GM20000 (cell line): ENCODE results near the gene WDR41.
A peak's percentile ranks its signal among the peaks of the same experiment; 100 is the strongest.
"Not testable (repeated sequence)": the region's sequence is repeated elsewhere in the genome, so short reads cannot be mapped to it uniquely, and the experiment has no call there.

Experiments used
- DNase-seq: peaks from one replicate; pipeline ENCODE4 v3.0.0; 2012; ENCODE audit warnings: low spot score
- TF ChIP-seq, protein P1 (sequence below): IDR thresholded peaks from 2 replicates; pipeline ENCODE4 v1.5.1; 2012; ENCODE audit warnings: mild to moderate bottlenecking, control low read depth; ENCODE audit errors: extremely low read depth, missing control alignments

The WDR41 gene

GRCh38 chr5:77491783-77492652, at the start of gene WDR41:
Gene WDR41 (minus strand): TSS chr5:77492316. CDS start chr5:77492220, 96 bp downstream.
- DNase-seq, result peak; percentile 92
- TF ChIP-seq, protein P1, sequence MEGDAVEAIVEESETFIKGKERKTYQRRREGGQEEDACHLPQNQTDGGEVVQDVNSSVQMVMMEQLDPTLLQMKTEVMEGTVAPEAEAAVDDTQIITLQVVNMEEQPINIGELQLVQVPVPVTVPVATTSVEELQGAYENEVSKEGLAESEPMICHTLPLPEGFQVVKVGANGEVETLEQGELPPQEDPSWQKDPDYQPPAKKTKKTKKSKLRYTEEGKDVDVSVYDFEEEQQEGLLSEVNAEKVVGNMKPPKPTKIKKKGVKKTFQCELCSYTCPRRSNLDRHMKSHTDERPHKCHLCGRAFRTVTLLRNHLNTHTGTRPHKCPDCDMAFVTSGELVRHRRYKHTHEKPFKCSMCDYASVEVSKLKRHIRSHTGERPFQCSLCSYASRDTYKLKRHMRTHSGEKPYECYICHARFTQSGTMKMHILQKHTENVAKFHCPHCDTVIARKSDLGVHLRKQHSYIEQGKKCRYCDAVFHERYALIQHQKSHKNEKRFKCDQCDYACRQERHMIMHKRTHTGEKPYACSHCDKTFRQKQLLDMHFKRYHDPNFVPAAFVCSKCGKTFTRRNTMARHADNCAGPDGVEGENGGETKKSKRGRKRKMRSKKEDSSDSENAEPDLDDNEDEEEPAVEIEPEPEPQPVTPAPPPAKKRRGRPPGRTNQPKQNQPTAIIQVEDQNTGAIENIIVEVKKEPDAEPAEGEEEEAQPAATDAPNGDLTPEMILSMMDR, result peak; percentile 90

DNA sequence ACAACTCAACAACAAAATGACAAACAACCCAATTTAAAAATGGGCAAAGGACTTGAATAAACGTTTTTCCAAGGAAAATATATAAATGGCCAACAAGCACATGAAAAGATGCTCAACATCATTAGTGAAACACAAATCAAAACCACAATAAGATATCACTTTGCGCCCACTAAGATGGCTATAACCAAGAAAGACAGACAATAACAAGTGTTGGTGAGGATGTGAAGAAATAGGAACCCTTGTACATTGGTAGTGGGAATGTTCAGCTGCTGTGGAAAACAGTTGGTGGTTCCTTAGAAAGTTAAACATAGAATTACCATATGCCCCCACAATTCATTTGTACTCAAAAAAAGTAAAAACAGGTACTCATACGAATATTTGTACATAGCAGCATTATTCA, 39.2 kb upstream of the WDR41 start:
- TF ChIP-seq, protein P1, result no peak

GRCh38 chr5:77518304-77518703, 26.2 kb upstream of the WDR41 start:
- TF ChIP-seq, protein P1, result no peak
- no peak for DNase-seq

More for the DNA sequence above, 39.2 kb upstream of the WDR41 start:
- DNase-seq, result no peak

DNA sequence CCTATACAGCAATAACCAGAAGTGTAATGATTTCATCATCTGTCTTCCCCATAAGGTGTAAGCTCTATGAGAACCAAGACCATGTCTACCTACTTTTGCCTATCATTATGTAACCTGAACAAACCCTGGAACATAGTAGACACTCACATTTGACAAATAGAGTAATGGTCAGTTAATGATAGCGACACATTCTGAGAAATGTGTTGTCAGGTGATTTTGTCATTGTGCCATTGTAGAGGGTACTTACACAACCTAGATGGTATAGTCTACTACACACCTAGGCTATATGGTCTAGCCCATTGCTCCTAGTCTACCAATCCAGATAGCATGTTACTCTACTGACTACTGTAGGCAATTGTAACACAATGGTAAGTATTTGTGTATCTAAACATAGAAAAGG, 22.3 kb upstream of the WDR41 start:
- TF ChIP-seq, protein P1, result no peak
- no peak for DNase-seq

DNA sequence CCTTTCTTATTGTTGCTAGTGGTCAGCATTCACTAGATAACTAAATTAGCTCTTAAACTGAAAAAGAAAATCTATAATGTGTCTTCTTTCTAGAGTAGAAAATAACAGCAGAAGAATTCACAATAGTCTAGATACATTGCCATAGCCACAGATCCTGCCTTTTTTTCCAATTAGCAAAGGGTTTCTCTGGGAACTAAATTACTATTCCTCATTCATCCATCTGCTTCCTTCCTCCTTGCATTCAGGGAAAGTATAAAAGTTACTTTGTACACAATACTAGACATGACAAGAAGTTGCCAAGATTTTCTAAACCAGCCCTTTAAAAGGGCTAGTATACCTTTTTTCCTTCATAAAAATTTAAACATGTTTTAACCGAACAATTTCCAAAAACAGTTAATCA, 21.2 kb upstream of the WDR41 start:
- DNase-seq, result no peak
- TF ChIP-seq, protein P1, result no peak

DNA sequence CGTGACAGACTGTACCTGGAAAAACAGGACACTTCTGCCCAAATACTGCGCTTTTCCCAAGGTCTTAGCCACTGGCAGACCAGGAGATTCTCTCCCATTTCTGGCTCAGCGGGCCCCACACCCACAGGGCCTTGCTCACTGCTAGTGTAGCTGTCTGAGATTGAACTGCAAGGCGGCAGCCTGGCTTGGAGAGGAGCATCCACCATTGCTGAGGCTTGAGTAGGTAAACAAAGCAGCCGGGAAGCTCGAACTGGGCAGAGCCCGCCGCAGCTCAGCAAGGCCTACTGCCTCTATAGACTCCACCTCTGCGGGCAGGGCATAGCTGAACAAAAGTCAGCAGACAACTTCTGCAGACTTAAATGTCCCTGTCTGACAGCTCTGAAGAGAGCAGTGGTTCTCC, 9.0 kb upstream of the WDR41 start:
- DNase-seq, result not testable (repeated sequence)

- TF ChIP-seq, protein P1, result no peak
These were observed 7.9 kb upstream of the WDR41 start for GRCh38 chr5:77499973-77500372.

DNA sequence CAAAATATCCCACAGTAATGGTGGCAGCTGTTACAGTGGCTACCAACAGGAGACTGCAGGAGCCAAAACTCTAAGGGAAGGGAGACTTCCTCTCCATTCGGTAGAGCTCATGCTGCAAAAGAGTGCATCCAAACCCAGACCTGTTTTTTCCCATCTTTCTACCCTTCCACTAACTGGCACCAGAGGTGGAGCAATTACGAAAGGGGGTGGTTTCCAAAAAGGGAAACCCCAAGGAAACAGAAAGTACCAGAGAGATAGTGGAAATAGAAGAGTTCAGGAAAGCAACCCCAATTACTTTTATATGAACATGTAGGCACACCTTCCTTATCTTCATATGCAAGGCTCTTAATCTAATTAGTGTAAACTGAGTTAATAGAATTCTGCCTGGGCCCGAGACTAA, 7.3 kb upstream of the WDR41 start:
- TF ChIP-seq, protein P1, result no peak
- no peak for DNase-seq

More at GRCh38 chr5:77499973-77500372, 7.9 kb upstream of the WDR41 start:
- DNase-seq, result no peak
